HG03342 (cell line): ENCODE data around the gene ZNF576.
"Not testable (repeated sequence)": the region's sequence is repeated elsewhere in the genome, so short reads cannot be mapped to it uniquely, and the experiment has no call there.

ENCODE experiments used
- ATAC-seq: cut with Tn5 transposase; IDR thresholded peaks from one replicate; pipeline ENCODE4 v1.9.1; 2021; ENCODE audit warnings: mild to moderate bottlenecking, moderate library complexity; ENCODE audit not compliant: unreplicated experiment

The ZNF576 gene

GRCh38 chr19:43644181-43644580 is 47.8 kb downstream of the ZNF576 start:
- no peak for ATAC-seq

DNA sequence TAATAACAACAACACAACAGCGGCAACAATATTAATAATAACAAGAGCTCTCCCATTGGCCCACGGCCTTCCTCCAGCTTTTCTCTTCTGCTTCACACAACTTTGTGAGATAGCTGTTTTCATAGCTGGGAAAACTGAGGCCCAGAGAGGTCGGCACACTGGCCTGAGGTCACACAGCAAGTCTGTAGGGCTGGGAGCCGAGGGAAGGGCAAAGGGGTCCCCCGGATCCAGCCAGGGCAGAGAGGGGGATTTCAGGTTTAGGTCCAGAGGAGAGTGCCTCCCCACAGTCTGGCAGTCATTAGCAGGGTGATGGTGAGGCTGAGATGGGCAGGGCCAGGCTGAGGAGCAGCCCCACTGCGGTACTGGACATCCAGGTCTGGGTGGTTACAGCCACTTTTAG is 52.2 kb downstream of the ZNF576 start:
- ATAC-seq: no peak

GRCh38 chr19:43649514-43649913 is 53.1 kb downstream of the ZNF576 start:
- ATAC-seq: no peak

DNA sequence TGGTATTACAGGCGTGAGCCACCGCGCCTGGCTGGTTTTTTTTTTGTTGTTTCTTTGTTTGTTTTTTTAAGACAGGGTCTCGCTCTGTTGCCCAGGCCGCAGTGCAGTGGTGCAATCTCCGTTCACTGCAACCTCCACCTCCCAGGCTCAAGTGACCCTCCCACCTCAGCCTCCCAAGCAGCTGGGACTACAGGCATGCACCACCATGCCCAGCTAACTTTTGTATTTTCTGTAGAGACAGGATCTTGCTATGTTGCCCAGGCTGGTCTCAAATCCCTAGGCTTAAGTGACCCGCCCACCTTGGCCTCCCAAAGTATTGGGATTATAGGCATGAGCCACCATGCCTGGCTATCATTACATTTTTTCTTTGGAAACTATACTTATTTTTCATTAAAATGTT is 53.9 kb downstream of the ZNF576 start:
- not testable (repeated sequence) for ATAC-seq
